Activated naive CD8-positive, alpha-beta T cell treated with anti-CD3 and anti-CD28 coated beads, Interleukin-2, amount 50 U/mL, for 24 hours (primary cell): ENCODE measurements around the gene ATG2A.

Experiments used
- ATAC-seq: fragments of 150-1000 bp; cut with Tn5 transposase; one replicate; pipeline ENCODE4 v1.10.0; 2021
- DNase-seq: peaks from one replicate; pipeline ENCODE4 v3.0.0; 2021
- H3K27ac Mint-ChIP-seq: one replicate; pipeline ENCODE4 v1.8.0; 2021; ENCODE audit warnings: mild to moderate bottlenecking, mixed read lengths
- H3K27me3 Mint-ChIP-seq: one replicate; pipeline ENCODE4 v1.8.0; 2021; ENCODE audit warnings: mixed read lengths
- H3K36me3 Mint-ChIP-seq: one replicate; pipeline ENCODE4 v1.8.0; 2021; ENCODE audit warnings: low read depth, mixed read lengths
- H3K4me1 Mint-ChIP-seq: one replicate; pipeline ENCODE4 v1.8.0; 2021; ENCODE audit warnings: mixed read lengths
- H3K4me3 Mint-ChIP-seq: one replicate; pipeline ENCODE4 v1.8.0; 2021; ENCODE audit warnings: mild to moderate bottlenecking, moderate library complexity, mixed read lengths
- H3K9me3 Mint-ChIP-seq: one replicate; pipeline ENCODE4 v1.8.0; 2021; ENCODE audit warnings: mixed read lengths

ATG2A gene

GRCh38 chr11:64916040-64916774 lies 802 bp downstream of the ATG2A start:
- peaks cover 4% of the 10 kb centered on the region for H3K36me3 Mint-ChIP-seq
- peak overlapping the region; percentile 85 for H3K27ac Mint-ChIP-seq
- no peaks in the 10 kb centered on the region for H3K27me3 Mint-ChIP-seq
- ATAC-seq (no peak), DNase-seq (peak; percentile 38)
- peak overlapping the region; percentile 90 for H3K4me3 Mint-ChIP-seq
- H3K4me1 Mint-ChIP-seq: peaks cover 22% of the 10 kb centered on the region
- H3K9me3 Mint-ChIP-seq: no peaks in the 10 kb centered on the region

- Mint-ChIP-seq H3K4me3 (peak overlapping the region; percentile 90), H3K9me3 (no peaks in the 10 kb centered on the region), H3K4me1 (peaks cover 22% of the 10 kb centered on the region), H3K36me3 (peaks cover 4% of the 10 kb centered on the region), H3K27ac (no peak overlapping the region), H3K27me3 (no peaks in the 10 kb centered on the region)
- DNase-seq (no peak), ATAC-seq (no peak)
These were observed 1.6 kb downstream of the ATG2A start for GRCh38 chr11:64915376-64915887.

- peaks cover 4% of the 10 kb centered on the region for H3K36me3 Mint-ChIP-seq
- no peak overlapping the region for H3K4me3 Mint-ChIP-seq
- peaks cover 22% of the 10 kb centered on the region for H3K4me1 Mint-ChIP-seq
- no peaks in the 10 kb centered on the region for H3K27me3 Mint-ChIP-seq
- ATAC-seq (no peak), DNase-seq (no peak)
- H3K27ac Mint-ChIP-seq: no peak overlapping the region
- no peaks in the 10 kb centered on the region for H3K9me3 Mint-ChIP-seq
These were observed 2.9 kb downstream of the ATG2A start for GRCh38 chr11:64914123-64914522.

GRCh38 chr11:64913171-64913727 lies 3.8 kb downstream of the ATG2A start:
- Mint-ChIP-seq H3K36me3 (peaks cover 4% of the 10 kb centered on the region), H3K4me1 (peaks cover 22% of the 10 kb centered on the region), H3K4me3 (no peak overlapping the region), H3K27me3 (no peaks in the 10 kb centered on the region), H3K27ac (no peak overlapping the region), H3K9me3 (no peaks in the 10 kb centered on the region)
- ATAC-seq (no peak), DNase-seq (no peak)

- Mint-ChIP-seq H3K27me3 (no peaks in the 10 kb centered on the region), H3K27ac (no peak overlapping the region), H3K36me3 (peaks cover 6% of the 10 kb centered on the region), H3K4me3 (no peak overlapping the region), H3K4me1 (peaks cover 11% of the 10 kb centered on the region), H3K9me3 (no peaks in the 10 kb centered on the region)
- ATAC-seq: no peak
- DNase-seq: no peak
These were observed 5.3 kb downstream of the ATG2A start for GRCh38 chr11:64911689-64912088.

GRCh38 chr11:64911142-64911541 lies 5.9 kb downstream of the ATG2A start:
- Mint-ChIP-seq H3K27ac (no peak overlapping the region), H3K4me1 (peaks cover 9% of the 10 kb centered on the region), H3K9me3 (no peaks in the 10 kb centered on the region), H3K4me3 (no peak overlapping the region), H3K36me3 (peaks cover 6% of the 10 kb centered on the region), H3K27me3 (no peaks in the 10 kb centered on the region)
- ATAC-seq (no peak), DNase-seq (no peak)

- no peak for DNase-seq
- Mint-ChIP-seq H3K9me3 (no peaks in the 10 kb centered on the region), H3K4me3 (no peak overlapping the region), H3K36me3 (peaks cover 6% of the 10 kb centered on the region), H3K4me1 (peaks cover 4% of the 10 kb centered on the region), H3K27me3 (no peaks in the 10 kb centered on the region), H3K27ac (no peak overlapping the region)
- ATAC-seq: no peak
These were observed 6.4 kb downstream of the ATG2A start for GRCh38 chr11:64910451-64911093.

GRCh38 chr11:64909653-64910343 lies 7.2 kb downstream of the ATG2A start:
- Mint-ChIP-seq H3K4me1 (no peaks in the 10 kb centered on the region), H3K4me3 (no peak overlapping the region), H3K9me3 (no peaks in the 10 kb centered on the region), H3K27ac (no peak overlapping the region), H3K36me3 (peaks cover 6% of the 10 kb centered on the region), H3K27me3 (no peaks in the 10 kb centered on the region)
- no peak for DNase-seq
- ATAC-seq: no peak

GRCh38 chr11:64908766-64909165 lies 8.2 kb downstream of the ATG2A start:
- no peaks in the 10 kb centered on the region for H3K27me3 Mint-ChIP-seq
- ATAC-seq (no peak), DNase-seq (no peak)
- H3K4me1 Mint-ChIP-seq: no peaks in the 10 kb centered on the region
- no peaks in the 10 kb centered on the region for H3K9me3 Mint-ChIP-seq
- no peak overlapping the region for H3K4me3 Mint-ChIP-seq
- H3K27ac Mint-ChIP-seq: no peak overlapping the region
- peaks cover 8% of the 10 kb centered on the region for H3K36me3 Mint-ChIP-seq

GRCh38 chr11:64906314-64906635 lies 10.7 kb downstream of the ATG2A start:
- ATAC-seq (no peak), DNase-seq (no peak)
- Mint-ChIP-seq H3K27ac (no peak overlapping the region), H3K4me3 (no peak overlapping the region), H3K27me3 (no peaks in the 10 kb centered on the region), H3K9me3 (no peaks in the 10 kb centered on the region), H3K4me1 (peaks cover 4% of the 10 kb centered on the region), H3K36me3 (peaks cover 5% of the 10 kb centered on the region)

GRCh38 chr11:64905516-64906313 lies 11.3 kb downstream of the ATG2A start:
- Mint-ChIP-seq H3K36me3 (peaks cover 5% of the 10 kb centered on the region), H3K4me3 (no peak overlapping the region), H3K27ac (no peak overlapping the region), H3K27me3 (no peaks in the 10 kb centered on the region), H3K9me3 (no peaks in the 10 kb centered on the region), H3K4me1 (peaks cover 7% of the 10 kb centered on the region)
- no peak for ATAC-seq
- no peak for DNase-seq

GRCh38 chr11:64903291-64903833 lies 13.6 kb downstream of the ATG2A start:
- no peak for ATAC-seq

GRCh38 chr11:64902102-64902900 lies 14.7 kb downstream of the ATG2A start:
- DNase-seq: no peak
- Mint-ChIP-seq H3K27me3 (no peaks in the 10 kb centered on the region), H3K4me3 (no peak overlapping the region), H3K9me3 (no peaks in the 10 kb centered on the region), H3K4me1 (peaks cover 12% of the 10 kb centered on the region), H3K27ac (no peak overlapping the region), H3K36me3 (peaks cover 6% of the 10 kb centered on the region)
- no peak for ATAC-seq

More at GRCh38 chr11:64903291-64903833, 13.6 kb downstream of the ATG2A start:
- H3K4me3 Mint-ChIP-seq: no peak overlapping the region
- H3K4me1 Mint-ChIP-seq: peaks cover 12% of the 10 kb centered on the region
- H3K36me3 Mint-ChIP-seq: peaks cover 7% of the 10 kb centered on the region
- no peak for DNase-seq
- H3K27me3 Mint-ChIP-seq: no peaks in the 10 kb centered on the region
- no peaks in the 10 kb centered on the region for H3K9me3 Mint-ChIP-seq
- no peak overlapping the region for H3K27ac Mint-ChIP-seq
